ENCODE measurements around the gene CAND1.

CAND1 gene

GRCh38 chr12:67268896-67269632 is at the start of gene CAND1:
CAND1 (plus strand) TSS chr12:67269358; CDS start chr12:67269718, 360 bp downstream.
- intact Hi-C loops (cut with DNase I), result no loop called here
- peak; percentile 96 to 100 (median 99) for DNase-seq

- DNase-seq, result peak in 36 of 42 donors; percentile 4 to 77 (median 30)
- intact Hi-C loops (cut with DNase I), result no loop called here
Observed at GRCh38 chr12:67220065-67220464, 49.1 kb upstream of the CAND1 start.

- DNase-seq, result peak in 5 of 42 donors; percentile 11 to 18 (median 12)
- intact Hi-C loops (cut with DNase I), result no loop called here
Observed at GRCh38 chr12:67222302-67222701, 46.9 kb upstream of the CAND1 start.

GRCh38 chr12:67223225-67223624 is 45.9 kb upstream of the CAND1 start:
- intact Hi-C loops (cut with DNase I), result no loop called here

GRCh38 chr12:67237231-67237630 is 31.9 kb upstream of the CAND1 start:
- intact Hi-C loops (cut with DNase I), result no loop called here
- DNase-seq, result no peak

More at GRCh38 chr12:67223225-67223624, 45.9 kb upstream of the CAND1 start:
- DNase-seq, result no peak

GRCh38 chr12:67239061-67239460 is 30.1 kb upstream of the CAND1 start:
- DNase-seq, result no peak
- intact Hi-C loops (cut with DNase I), result no loop called here

GRCh38 chr12:67241482-67241881 is 27.7 kb upstream of the CAND1 start:
- intact Hi-C loops (cut with DNase I), result no loop called here
- no peak for DNase-seq

- intact Hi-C loops (cut with DNase I), result no loop called here
- no peak for DNase-seq
Observed at GRCh38 chr12:67243260-67243659, 25.9 kb upstream of the CAND1 start.

GRCh38 chr12:67245571-67245970 is 23.6 kb upstream of the CAND1 start:
- intact Hi-C loops (cut with DNase I), result no loop called here
- no peak for DNase-seq

- intact Hi-C loops (cut with DNase I), result no loop called here
- DNase-seq, result no peak
Observed at GRCh38 chr12:67251012-67251411, 18.1 kb upstream of the CAND1 start.

GRCh38 chr12:67254372-67255026 is 14.7 kb upstream of the CAND1 start:
- DNase-seq, result no peak
- intact Hi-C loops (cut with DNase I), result no loop called here

GRCh38 chr12:67256649-67257048 is 12.5 kb upstream of the CAND1 start:
- no peak for DNase-seq
- intact Hi-C loops (cut with DNase I), result no loop called here

GRCh38 chr12:67263471-67263870 is 5.7 kb upstream of the CAND1 start:
- no peak for DNase-seq
- intact Hi-C loops (cut with DNase I), result no loop called here

- intact Hi-C loops (cut with DNase I), result no loop called here
- peak; percentile 75 to 98 (median 94) for DNase-seq
Observed at GRCh38 chr12:67268335-67268895, 743 bp upstream of the CAND1 start.

GRCh38 chr12:67269633-67270573 is 745 bp downstream of the CAND1 start:
- DNase-seq, result peak in 39 of 42 donors; percentile 11 to 75 (median 50)
- intact Hi-C loops (cut with DNase I), result no loop called here

- no peak for DNase-seq
- intact Hi-C loops (cut with DNase I), result no loop called here
Observed at GRCh38 chr12:67270622-67271021, 1.5 kb downstream of the CAND1 start.

GRCh38 chr12:67271976-67272375 is 2.8 kb downstream of the CAND1 start:
- intact Hi-C loops (cut with DNase I), result no loop called here
- DNase-seq, result no peak

- intact Hi-C loops (cut with DNase I), result no loop called here
Observed at GRCh38 chr12:67274186-67274585, 5.0 kb downstream of the CAND1 start.

GRCh38 chr12:67275380-67275913 is 6.3 kb downstream of the CAND1 start:
- no peak for DNase-seq
- intact Hi-C loops (cut with DNase I), result no loop called here

More at GRCh38 chr12:67274186-67274585, 5.0 kb downstream of the CAND1 start:
- no peak for DNase-seq

Data from head of caudate nucleus (tissue), 42 donors.